Skeletal muscle tissue (tissue), 1 donor: Measurements from ENCODE around the gene C9orf152. TPM values are rescaled to one million over a fixed set of nuclear protein-coding genes. Genes with fewer than 3 reads are reported as not detected.

ENCODE experiments used
- total RNA-seq: library from RNA; depleted of rRNA; stranded (reverse); fragments of >200 nt; gene quantifications from one replicate; pipeline ENCODE4 v1.2.3, GENCODE V29; 2014

The C9orf152 gene
- total RNA-seq, 1 donor from 2014 or later: not detected

Other genes starting within 250 kb of the C9orf152 start
- gene TXN, start 48.3 kb upstream of the C9orf152 start, total RNA-seq: 66.8 TPM
- not detected for gene TXNDC8, start 129.7 kb upstream of the C9orf152 start, total RNA-seq